Tibial artery (tissue), 4 donors: ENCODE results near the gene BANP.

Source experiments
- DNase-seq, 2 donors: peaks; one replicate each; pipeline ENCODE4 v3.0.0-alpha.2; 2019
- H3K27ac ChIP-seq, 2 donors: fragments of 200-600 bp; sonication (generic) in 1 of 2; 1 replicate in 1 of 2; 2 replicates in 1 of 2; pipeline ENCODE4 v1.5.1; 2018 to 2019; ENCODE audit warnings: mild to moderate bottlenecking in 1 of 2
- H3K27me3 ChIP-seq, 2 donors: fragments of 200-600 bp; sonication (generic) in 1 of 2; one replicate each; pipeline versions ENCODE4 v1.5.1 to v1.6.0; 2016 to 2019
- H3K36me3 ChIP-seq, 3 donors: fragments of 200-600 bp; sonication (generic) in 2 of 3; one replicate each; pipeline ENCODE4 v1.5.1; 2016 to 2019; ENCODE audit warnings: mild to moderate bottlenecking in 2 of 3
- H3K4me1 ChIP-seq, 4 donors: fragments of 200-600 bp; sonication (generic) in 2 of 4; 1 replicate in 3 of 4; 2 replicates in 1 of 4; pipeline ENCODE4 v1.5.1; 2016 to 2019
- H3K4me3 ChIP-seq, 2 donors: fragments of 200-600 bp; sonication (generic) in 1 of 2; 1 replicate in 1 of 2; 2 replicates in 1 of 2; pipeline ENCODE4 v1.5.1; 2018 to 2019; ENCODE audit warnings: mild to moderate bottlenecking in 2 of 2
- H3K9me3 ChIP-seq, 3 donors: fragments of 200-600 bp; sonication (generic) in 1 of 3; one replicate each; pipeline ENCODE4 v1.5.1; 2016 to 2019
- CTCF ChIP-seq, 2 experiments: fragments of 200-600 bp in 1 of 2; fragments of 450-650 bp in 1 of 2; IDR thresholded peaks; one replicate each; pipeline ENCODE4 v1.5.1; 2017 to 2019; ENCODE audit warnings: antibody characterized with exemption in 2 of 2, mild to moderate bottlenecking in 1 of 2, moderate library complexity in 1 of 2
- intact Hi-C: fragments of 100-400 bp; cut with DNase I; formaldehyde crosslinking; loops from one replicate; pipeline ENCODE4 v1.15.0; 2023; ENCODE audit warnings: low total_unique reads

Gene BANP

GRCh38 chr16:87966064-87966645, 14.9 kb downstream of the BANP start:
- DNase-seq: no peak
- intact Hi-C loops: no loop called here
- peaks cover 0 to 2% (median 0%) of the 10 kb centered on the region in 3 donors for H3K9me3 ChIP-seq
- TF ChIP-seq CTCF (IDR thresholded peaks at IDR 0.05): no peak
- peak overlapping the region; percentile 76 to 92 for H3K27ac ChIP-seq
- H3K36me3 ChIP-seq: peaks cover 0 to 4% (median 0%) of the 10 kb centered on the region in 3 donors
- H3K27me3 ChIP-seq: no peaks in the 10 kb centered on the region
- H3K4me1 ChIP-seq: peaks cover 3 to 37% (median 23%) of the 10 kb centered on the region in 4 donors
- H3K4me3 ChIP-seq: peak overlapping the region; percentile 23 to 29

- DNase-seq: peak in 1 of 2 donors; percentile 76
- Histone ChIP-seq H3K9me3 (peaks cover 2 to 7% (median 4%) of the 10 kb centered on the region in 3 donors), H3K4me1 (peaks cover 3 to 37% (median 23%) of the 10 kb centered on the region in 4 donors), H3K4me3 (peak overlapping the region; percentile 23 to 29), H3K27me3 (no peaks in the 10 kb centered on the region), H3K36me3 (peaks cover 0 to 4% (median 0%) of the 10 kb centered on the region in 3 donors), H3K27ac (peak overlapping the region; percentile 76 to 92)
- TF ChIP-seq CTCF (IDR thresholded peaks at IDR 0.05): no peak
- intact Hi-C loops: no loop called here
Measured at GRCh38 chr16:87966685-87967185, 15.5 kb downstream of the BANP start.

- Histone ChIP-seq H3K27me3 (no peaks in the 10 kb centered on the region), H3K4me1 (peaks cover 3 to 37% (median 23%) of the 10 kb centered on the region in 4 donors), H3K36me3 (peaks cover 0 to 4% (median 0%) of the 10 kb centered on the region in 3 donors), H3K9me3 (peaks cover 10 to 14% (median 12%) of the 10 kb centered on the region in 3 donors), H3K27ac (no peak overlapping the region), H3K4me3 (no peak overlapping the region)
- intact Hi-C loops: no loop called here
- no peak for TF ChIP-seq CTCF (IDR thresholded peaks at IDR 0.05)
- DNase-seq: no peak
Measured at GRCh38 chr16:87968541-87968940, 17.3 kb downstream of the BANP start.

GRCh38 chr16:87970186-87970585, 19.0 kb downstream of the BANP start:
- no peak overlapping the region for H3K27ac ChIP-seq
- H3K36me3 ChIP-seq: peaks cover 0 to 14% (median 0%) of the 10 kb centered on the region in 3 donors
- H3K27me3 ChIP-seq: no peaks in the 10 kb centered on the region
- peaks cover 10 to 14% (median 12%) of the 10 kb centered on the region in 3 donors for H3K9me3 ChIP-seq
- intact Hi-C loops: no loop called here
- no peak for DNase-seq
- TF ChIP-seq CTCF (IDR thresholded peaks at IDR 0.05): no peak
- H3K4me3 ChIP-seq: no peak overlapping the region
- peaks cover 3 to 32% (median 22%) of the 10 kb centered on the region in 4 donors for H3K4me1 ChIP-seq

GRCh38 chr16:87971933-87972332, 20.7 kb downstream of the BANP start:
- Histone ChIP-seq H3K36me3 (peaks cover 0 to 16% (median 0%) of the 10 kb centered on the region in 3 donors), H3K27me3 (no peaks in the 10 kb centered on the region), H3K4me1 (peaks cover 0 to 19% (median 6%) of the 10 kb centered on the region in 4 donors), H3K9me3 (peaks cover 10 to 14% (median 12%) of the 10 kb centered on the region in 3 donors), H3K27ac (no peak overlapping the region), H3K4me3 (no peak overlapping the region)
- DNase-seq: no peak
- no peak for TF ChIP-seq CTCF (IDR thresholded peaks at IDR 0.05)
- intact Hi-C loops: no loop called here
